HepG2 (cell line): ENCODE measurements around the gene WRAP73. TPM values are rescaled to one million over a fixed set of nuclear protein-coding genes. Genes with fewer than 3 reads are reported as not detected.

Experiments used
- ATAC-seq: fragments of 200-7000 bp; cut with Tn5 transposase; 3 replicates; pipeline ENCODE4 v1.9.1; 2020; ENCODE audit warnings: mild to moderate bottlenecking, moderate library complexity
- BruUV-seq: library from RNA; stranded (reverse); fragments of 400-500 nt; replicated peaks from 2 replicates; lab custom pipeline; 2021; lab: Mats Ljungman, UMichigan
- CTCF ChIA-PET: fragments of 300-600 bp; formaldehyde crosslinking; extraction: SDS; loops from one replicate; lab custom pipeline; 2021; ENCODE audit warnings: low total read pairs, inconsistent platforms, low intra/inter-chr PET ratio; lab: Yijun Ruan, JAX
- POLR2A ChIA-PET: fragments of 350-600 bp; sonication (Branson Sonifier 250); formaldehyde crosslinking; loops from one replicate; lab custom pipeline; 2020; ENCODE audit warnings: antibody characterized with exemption, inconsistent platforms; lab: Yijun Ruan, JAX
- DNase-seq: peaks from one replicate; pipeline ENCODE4 v3.0.0-alpha.2; 2015; ENCODE audit warnings: low spot score
- FAIRE-seq: peaks from 3 replicates; lab custom pipeline; 2011; peaks lifted over from hg19 to GRCh38; lab: Jason Lieb, UNC
- H2AFZ ChIP-seq: one replicate; pipeline ENCODE4 v1.6.1; 2011; ENCODE audit warnings: low read length, inconsistent platforms
- H3K27ac ChIP-seq: fragments of 300-600 bp; 3 replicates; pipeline ENCODE4 v1.8.0; 2011; ENCODE audit warnings: mixed run types, mild to moderate bottlenecking, mixed read lengths, low read length, inconsistent platforms; ENCODE audit not compliant: insufficient read depth; ENCODE audit errors: extremely low read length
- H3K27me3 ChIP-seq, 2 experiments: fragments of 200-600 bp in 1 of 2; 2 replicates in 1 of 2; 3 replicates in 1 of 2; pipeline versions ENCODE4 v1.6.0 to v1.8.0; 2011; ENCODE audit warnings: low read length in 2 of 2, mild to moderate bottlenecking in 2 of 2, moderate library complexity in 2 of 2, inconsistent platforms in 1 of 2; ENCODE audit not compliant: insufficient read depth in 2 of 2, control insufficient read depth in 1 of 2
- H3K36me3 ChIP-seq, 2 experiments: fragments of 200-600 bp in 1 of 2; replicated peaks in 1 of 2; 2 replicates in 1 of 2; 3 replicates in 1 of 2; pipeline versions ENCODE4 v1.5.1 to v1.8.0; 2011; ENCODE audit warnings: low read length in 2 of 2, inconsistent platforms in 1 of 2; ENCODE audit not compliant: insufficient read depth in 2 of 2, control insufficient read depth in 1 of 2
- H3K4me1 ChIP-seq: 2 replicates; pipeline ENCODE4 v1.5.1; 2012; ENCODE audit warnings: low read length, inconsistent platforms; ENCODE audit not compliant: insufficient read depth
- H3K4me2 ChIP-seq: 2 replicates; pipeline ENCODE4 v1.6.0; 2011; ENCODE audit warnings: low read depth, low read length, inconsistent platforms
- H3K4me3 ChIP-seq, 3 experiments: fragments of 200-600 bp in 1 of 3; sonication (generic), shearing (Covaris generic) in 1 of 3; replicated peaks in 1 of 3; 2 replicates each; pipeline ENCODE4 v1.5.1; 2011 to 2016; ENCODE audit warnings: low read length in 3 of 3, inconsistent platforms in 2 of 3, low read depth in 2 of 3, mild to moderate bottlenecking in 2 of 3, control low read depth in 1 of 3, mixed read lengths in 1 of 3; ENCODE audit not compliant: insufficient read depth in 1 of 3
- H3K79me2 ChIP-seq: one replicate; pipeline ENCODE4 v1.6.1; 2011; ENCODE audit warnings: low read length, inconsistent platforms; ENCODE audit not compliant: insufficient read depth
- H3K9ac ChIP-seq: 2 replicates; pipeline ENCODE4 v1.6.0; 2011; ENCODE audit warnings: mild to moderate bottlenecking, low read depth, low read length, inconsistent platforms; ENCODE audit not compliant: insufficient read depth
- H3K9me3 ChIP-seq: 2 replicates; pipeline ENCODE4 v1.5.1; 2012; ENCODE audit warnings: mild to moderate bottlenecking, low read length
- H4K20me1 ChIP-seq: 2 replicates; pipeline ENCODE4 v1.6.0; 2011; ENCODE audit warnings: inconsistent platforms, mild to moderate bottlenecking, low read length, moderate library complexity; ENCODE audit not compliant: insufficient read depth
- CBFB ChIP-seq: sonication (generic); formaldehyde crosslinking; IDR thresholded peaks from 2 replicates; pipeline ENCODE4 v1.4.0; 2020; ENCODE audit warnings: missing genetic modification reagents
- FUBP1 ChIP-seq: sonication (generic); formaldehyde crosslinking; IDR thresholded peaks from 2 replicates; pipeline ENCODE4 v1.5.1; 2020; ENCODE audit warnings: missing genetic modification reagents, mild to moderate bottlenecking, borderline replicate concordance
- GLI4 ChIP-seq: sonication (generic); formaldehyde crosslinking; IDR thresholded peaks from 2 replicates; pipeline ENCODE4 v1.5.1; 2020; ENCODE audit warnings: missing genetic modification reagents, mild to moderate bottlenecking, moderate library complexity, borderline replicate concordance
- JARID2 ChIP-seq: sonication (generic); formaldehyde crosslinking; IDR thresholded peaks from 2 replicates; pipeline ENCODE4 v1.8.1; 2023; ENCODE audit warnings: missing genetic modification reagents, inconsistent platforms; ENCODE audit not compliant: insufficient replicate concordance
- MAFG ChIP-seq: sonication (generic); formaldehyde crosslinking; IDR thresholded peaks from 2 replicates; pipeline ENCODE4 v1.5.1; 2020; ENCODE audit warnings: mild to moderate bottlenecking, missing genetic modification reagents
- MEF2D ChIP-seq: sonication (generic); formaldehyde crosslinking; IDR thresholded peaks from 2 replicates; pipeline ENCODE4 v1.5.1; 2020; ENCODE audit warnings: mild to moderate bottlenecking, missing genetic modification reagents
- MEIS1 ChIP-seq: sonication (generic); formaldehyde crosslinking; IDR thresholded peaks from 2 replicates; pipeline ENCODE4 v1.9.0; 2021; ENCODE audit warnings: mild to moderate bottlenecking, missing genetic modification reagents, moderate library complexity, borderline replicate concordance
- NFRKB ChIP-seq: fragments of 450-650 bp; IDR thresholded peaks from 2 replicates; pipeline ENCODE4 v1.6.1; 2017
- PPARG ChIP-seq: conservative IDR thresholded peaks from 2 replicates; pipeline ENCODE4 v1.6.1; 2016; ENCODE audit warnings: missing biosample characterization, missing genetic modification reagents
- PRMT3 ChIP-seq: sonication (generic); formaldehyde crosslinking; IDR thresholded peaks from 2 replicates; pipeline ENCODE4 v1.8.1; 2022; ENCODE audit warnings: low read depth, mild to moderate bottlenecking, moderate library complexity, missing genetic modification reagents, borderline replicate concordance
- RBM39 ChIP-seq: fragments of 200-400 bp; formaldehyde crosslinking; IDR thresholded peaks from one replicate; pipeline ENCODE4 v1.6.1; 2018; ENCODE audit warnings: antibody characterized with exemption, mild to moderate bottlenecking, low read depth, low read length; ENCODE audit not compliant: poor library complexity, severe bottlenecking
- RFXAP ChIP-seq: sonication (generic); formaldehyde crosslinking; IDR thresholded peaks from 2 replicates; pipeline ENCODE4 v1.4.0; 2020; ENCODE audit warnings: missing genetic modification reagents, borderline replicate concordance
- SALL2 ChIP-seq: sonication (generic); formaldehyde crosslinking; IDR thresholded peaks from 2 replicates; pipeline ENCODE4 v1.8.1; 2023; ENCODE audit warnings: mild to moderate bottlenecking, missing genetic modification reagents, inconsistent platforms
- YY1 ChIP-seq: IDR thresholded peaks from 2 replicates; pipeline ENCODE4 v1.6.1; 2011; ENCODE audit warnings: low read length, low read depth, moderate library complexity, mild to moderate bottlenecking; ENCODE audit not compliant: insufficient read depth, insufficient replicate concordance
- ZNF224 ChIP-seq: sonication (generic); formaldehyde crosslinking; IDR thresholded peaks from 2 replicates; pipeline ENCODE4 v1.5.0; 2020; ENCODE audit warnings: mild to moderate bottlenecking, missing genetic modification reagents
- ZNF703 ChIP-seq: sonication (generic); formaldehyde crosslinking; IDR thresholded peaks from 2 replicates; pipeline ENCODE4 v1.5.1; 2020; ENCODE audit warnings: missing genetic modification reagents, mild to moderate bottlenecking, moderate library complexity, borderline replicate concordance
- WGBS: methylation state at CpG from one replicate; pipeline ENCODE4 v1.1.6; 2017; ENCODE audit warnings: low lambda C conversion rate; 5-methylcytosine and 5-hydroxymethylcytosine counted together
- in situ Hi-C: cut with HindIII; loops from 2 replicates; pipeline ENCODE4 v1.10.0; 2017; ENCODE audit warnings: low pct_unique_long_range_greater_than_20kb; ENCODE audit not compliant: extremely low pct_ligation_motif_present
- intact Hi-C: fragments of 100-400 bp; cut with micrococcal nuclease; formaldehyde crosslinking; loops from one replicate; pipeline ENCODE4 v1.10.0; 2022; ENCODE audit not compliant: unreplicated experiment
- polyA plus RNA-seq, 8 experiments: library from polyadenylated mRNA; depleted of rRNA in 3 of 8; stranded (reverse) in 7 of 8; unstranded in 1 of 8; fragments of >200 nt; fragmentation: Illumina TruSeq in 4 of 8; extraction: Trizol in 4 of 8; gene quantifications; 2 replicates each; pipeline versions ENCODE4 v1.2.1 to v1.2.3, GENCODE V29; 2011 to 2016; ENCODE audit warnings: low read depth in 4 of 8, missing spikeins in 1 of 8, mixed read lengths in 1 of 8; ENCODE audit not compliant: insufficient read depth in 1 of 8
- total RNA-seq, 5 experiments: library from RNA; depleted of rRNA; stranded (reverse); fragments of >200 nt; fragmentation: Illumina TruSeq; extraction: Trizol; gene quantifications; 2 replicates each; pipeline ENCODE4 v1.2.3, GENCODE V29; 2016; ENCODE audit warnings: low read depth in 1 of 5
- TF ChIP-seq, protein P1 (sequence below): IDR thresholded peaks from 2 replicates; pipeline ENCODE4 v1.6.1; 2016; ENCODE audit warnings: low read depth, borderline replicate concordance

The WRAP73 gene
- total and polyA plus RNA-seq, 2 of the 13 experiments (the other 11 are each of a cell fraction or from before 2014, with no cell fraction given): 18.1 to 40.4 TPM

GRCh38 chr1:3670823-3671265 is 20.9 kb upstream of the WRAP73 start:
- peaks cover 35% of the 10 kb centered on the region for H3K4me1 ChIP-seq
- no peak for ATAC-seq
- H3K27ac ChIP-seq: no peak overlapping the region
- H3K79me2 ChIP-seq: no peaks in the 10 kb centered on the region
- H3K9me3 ChIP-seq: no peaks in the 10 kb centered on the region
- in situ Hi-C loops (no loop called here), intact Hi-C loops (no loop called here)
- WGBS: 84% methylated on average over 5 of the region's 15 CpGs
- H3K27me3 ChIP-seq: no peaks in the 10 kb centered on the region; a peak in 1 of 5 replicates
- no peak overlapping the region for H2AFZ ChIP-seq
- H3K4me3 ChIP-seq: no peak overlapping the region
- H3K36me3 ChIP-seq: no peaks in the 10 kb centered on the region
- FAIRE-seq: no peak
- no peak for TF ChIP-seq RFXAP
- H3K4me2 ChIP-seq: no peak overlapping the region
- no TSS peak for BruUV-seq
- H4K20me1 ChIP-seq: peaks cover 3% of the 10 kb centered on the region; the same call in 1 of the 2 replicates
- DNase-seq: no peak
- ChIA-PET CTCF (no interaction called here), POLR2A (no interaction called here)
- no peak overlapping the region for H3K9ac ChIP-seq

- intact Hi-C loops (no loop called here), in situ Hi-C loops (no loop called here)
- Histone ChIP-seq H3K4me2 (no peak overlapping the region), H2AFZ (no peak overlapping the region), H3K9me3 (no peaks in the 10 kb centered on the region), H3K9ac (no peak overlapping the region), H3K36me3 (no peaks in the 10 kb centered on the region), H3K4me3 (no peak overlapping the region), H3K79me2 (no peaks in the 10 kb centered on the region), H3K27me3 (no peaks in the 10 kb centered on the region; a peak in 1 of 5 replicates), H4K20me1 (peaks cover 3% of the 10 kb centered on the region; the same call in 1 of the 2 replicates), H3K27ac (no peak overlapping the region), H3K4me1 (peaks cover 38% of the 10 kb centered on the region)
- ChIA-PET POLR2A (no interaction called here), CTCF (no interaction called here)
- no peak for FAIRE-seq
- DNase-seq: no peak
- no TSS peak for BruUV-seq
- ATAC-seq: no peak
- WGBS: 94% methylated on average over 9 of the region's 9 CpGs
- TF ChIP-seq PPARG (CRISPR knock-in tag) (no peak), MAFG (CRISPR knock-in tag) (no peak), NFRKB (no peak), FUBP1 (no peak), MEF2D (no peak), ZNF224 (CRISPR knock-in tag) (no peak), GLI4 (CRISPR knock-in tag) (no peak), YY1 (no peak), MEIS1 (CRISPR knock-in tag) (no peak), PRMT3 (no peak), SALL2 (CRISPR knock-in tag) (no peak), JARID2 (CRISPR knock-in tag) (no peak), ZNF703 (CRISPR knock-in tag) (no peak), RBM39 (no peak), CBFB (CRISPR knock-in tag) (no peak)
- TF ChIP-seq, protein P1, sequence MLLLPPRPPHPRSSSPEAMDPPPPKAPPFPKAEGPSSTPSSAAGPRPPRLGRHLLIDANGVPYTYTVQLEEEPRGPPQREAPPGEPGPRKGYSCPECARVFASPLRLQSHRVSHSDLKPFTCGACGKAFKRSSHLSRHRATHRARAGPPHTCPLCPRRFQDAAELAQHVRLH (CRISPR knock-in tag): no peak
Measured at GRCh38 chr1:3669971-3670431, 20.1 kb upstream of the WRAP73 start.
